Measurements from ENCODE around the gene TUBGCP2. TPM values are rescaled to one million over a fixed set of nuclear protein-coding genes. Genes with fewer than 3 reads are reported as not detected.

Gene TUBGCP2
- total and polyA plus RNA-seq, 9 donors, result 31.2 to 70.5 (median 56.0) TPM

DNA sequence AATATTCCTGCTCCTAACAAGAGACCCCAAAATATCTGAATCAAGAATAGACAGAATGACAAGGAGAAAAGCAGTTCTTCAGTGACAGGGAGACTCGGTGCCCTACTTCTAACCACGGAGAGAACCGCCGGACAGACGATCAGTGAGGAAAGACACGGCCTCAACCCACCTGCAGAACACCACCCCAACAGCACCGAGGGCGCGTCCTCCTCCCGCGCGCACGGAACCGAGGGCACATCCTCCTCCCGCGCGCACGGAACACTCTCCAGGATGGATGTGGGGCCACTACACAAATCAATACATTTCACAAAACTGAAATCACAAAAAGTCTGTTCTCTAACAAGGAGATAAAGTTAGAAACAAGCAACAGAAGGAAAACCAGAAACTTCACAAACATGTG lies 22.3 kb downstream of the TUBGCP2 start:
- Histone ChIP-seq H3K36me3 (no peaks in the 10 kb centered on the region), H3K9me3 (no peaks in the 10 kb centered on the region), H3K4me1 (ENCODE audit: insufficient read depth) (no peaks in the 10 kb centered on the region), H3K27ac (no peak overlapping the region), H3K4me3 (no peak overlapping the region), H3K27me3 (no peaks in the 10 kb centered on the region)
- 79 to 84% (median 80%) methylated on average over 18 of the region's 18 CpGs for WGBS, 3 donors
- no peak for TF ChIP-seq EP300 (IDR thresholded peaks at IDR 0.05)
- intact Hi-C loops (cut with DNase I), result no loop called here
- no peak for DNase-seq

DNA sequence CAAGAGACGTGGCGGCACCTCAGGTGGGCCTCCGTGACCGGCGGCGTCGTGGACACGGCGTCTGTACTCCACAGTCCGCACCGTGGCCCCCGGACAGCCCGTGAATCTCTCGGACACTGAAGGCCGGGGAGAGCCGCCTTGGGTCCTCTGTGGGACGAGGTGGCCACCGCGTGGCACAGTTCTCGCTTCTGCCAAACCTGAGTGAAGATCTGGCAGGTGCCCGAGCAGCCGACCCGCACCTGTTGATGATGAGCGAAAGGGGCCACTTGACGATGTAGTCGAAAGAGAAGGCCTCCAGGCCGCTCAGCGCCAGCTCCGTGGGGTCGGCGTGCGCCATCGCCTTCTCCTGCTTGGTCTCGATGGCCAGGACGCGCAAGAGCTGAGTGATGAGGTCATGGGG lies 23.5 kb downstream of the TUBGCP2 start:
- no peak overlapping the region for H3K4me3 ChIP-seq
- H3K36me3 ChIP-seq, result no peaks in the 10 kb centered on the region
- no peaks in the 10 kb centered on the region for H3K4me1 ChIP-seq (ENCODE audit: insufficient read depth)
- no peak overlapping the region for H3K27ac ChIP-seq
- H3K9me3 ChIP-seq, result no peaks in the 10 kb centered on the region
- no peak for DNase-seq
- 90 to 94% (median 93%) methylated on average over 36 of the region's 36 CpGs for WGBS, 3 donors
- H3K27me3 ChIP-seq, result no peaks in the 10 kb centered on the region
- TF ChIP-seq, protein P1, sequence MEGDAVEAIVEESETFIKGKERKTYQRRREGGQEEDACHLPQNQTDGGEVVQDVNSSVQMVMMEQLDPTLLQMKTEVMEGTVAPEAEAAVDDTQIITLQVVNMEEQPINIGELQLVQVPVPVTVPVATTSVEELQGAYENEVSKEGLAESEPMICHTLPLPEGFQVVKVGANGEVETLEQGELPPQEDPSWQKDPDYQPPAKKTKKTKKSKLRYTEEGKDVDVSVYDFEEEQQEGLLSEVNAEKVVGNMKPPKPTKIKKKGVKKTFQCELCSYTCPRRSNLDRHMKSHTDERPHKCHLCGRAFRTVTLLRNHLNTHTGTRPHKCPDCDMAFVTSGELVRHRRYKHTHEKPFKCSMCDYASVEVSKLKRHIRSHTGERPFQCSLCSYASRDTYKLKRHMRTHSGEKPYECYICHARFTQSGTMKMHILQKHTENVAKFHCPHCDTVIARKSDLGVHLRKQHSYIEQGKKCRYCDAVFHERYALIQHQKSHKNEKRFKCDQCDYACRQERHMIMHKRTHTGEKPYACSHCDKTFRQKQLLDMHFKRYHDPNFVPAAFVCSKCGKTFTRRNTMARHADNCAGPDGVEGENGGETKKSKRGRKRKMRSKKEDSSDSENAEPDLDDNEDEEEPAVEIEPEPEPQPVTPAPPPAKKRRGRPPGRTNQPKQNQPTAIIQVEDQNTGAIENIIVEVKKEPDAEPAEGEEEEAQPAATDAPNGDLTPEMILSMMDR (IDR thresholded peaks at IDR 0.05), result no peak
- TF ChIP-seq EP300 (IDR thresholded peaks at IDR 0.05), result no peak
- no peak for TF ChIP-seq POLR2A (IDR thresholded peaks at IDR 0.05)
- intact Hi-C loops (cut with DNase I), result no loop called here

DNA sequence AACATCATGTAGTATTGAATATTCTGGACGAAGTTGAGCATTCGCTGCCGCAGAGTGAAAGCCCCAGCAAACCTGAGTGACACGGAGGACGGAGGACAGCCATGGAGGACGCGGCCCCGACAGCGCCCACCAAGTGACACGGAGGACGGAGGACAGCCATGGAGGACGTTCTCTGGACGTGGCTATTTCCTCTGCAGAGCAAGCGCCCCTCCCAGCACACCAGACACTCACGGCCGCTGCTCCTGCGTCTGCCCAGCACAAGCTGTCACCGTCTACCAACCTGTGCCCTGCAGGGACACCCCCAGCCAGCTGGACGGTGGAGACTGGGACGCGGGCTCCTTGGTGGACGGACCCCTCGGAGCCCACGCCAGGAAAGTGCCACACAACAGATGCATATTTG lies 24.7 kb downstream of the TUBGCP2 start:
- TF ChIP-seq EP300 (IDR thresholded peaks at IDR 0.05) (no peak), POLR2A (IDR thresholded peaks at IDR 0.05) (no peak)
- TF ChIP-seq, protein P1 (IDR thresholded peaks at IDR 0.05), result no peak
- no peak for DNase-seq
- Histone ChIP-seq H3K36me3 (no peaks in the 10 kb centered on the region), H3K27ac (no peak overlapping the region), H3K4me1 (ENCODE audit: insufficient read depth) (no peaks in the 10 kb centered on the region), H3K27me3 (no peaks in the 10 kb centered on the region), H3K9me3 (no peaks in the 10 kb centered on the region), H3K4me3 (no peak overlapping the region)
- intact Hi-C loops (cut with DNase I), result no loop called here
- WGBS, 3 donors, result 92 to 95% (median 93%) methylated on average over 24 of the region's 24 CpGs

DNA sequence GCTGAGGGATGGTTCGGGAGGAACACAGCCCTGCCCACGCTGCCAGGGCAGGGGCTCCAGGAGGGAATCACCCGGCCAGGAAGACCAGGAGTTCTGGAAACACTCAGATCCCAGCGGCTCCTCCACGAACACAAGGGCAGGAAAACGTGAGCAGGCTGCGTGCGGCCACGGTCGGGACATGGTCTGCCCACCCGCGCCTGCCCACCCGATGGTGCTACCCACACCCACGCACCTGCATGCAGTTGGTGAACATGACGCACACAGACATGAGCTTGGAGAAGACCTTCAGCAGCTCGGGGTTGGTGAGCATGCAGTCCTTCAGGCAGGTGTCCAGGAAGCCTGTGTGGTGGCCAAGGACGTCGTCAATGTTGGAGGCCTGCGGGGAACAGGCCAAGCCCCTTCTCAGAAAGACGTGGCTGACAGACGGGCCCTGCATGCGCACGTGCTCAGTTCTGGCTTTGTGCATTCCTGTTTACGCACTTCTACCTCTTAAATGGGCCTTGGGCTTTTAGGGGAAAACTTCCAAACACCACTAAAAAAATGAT lies 25.8 kb downstream of the TUBGCP2 start:
- intact Hi-C loops (cut with DNase I), result no loop called here
- Histone ChIP-seq H3K4me1 (ENCODE audit: insufficient read depth) (no peaks in the 10 kb centered on the region), H3K4me3 (no peak overlapping the region), H3K9me3 (no peaks in the 10 kb centered on the region), H3K27ac (no peak overlapping the region), H3K27me3 (no peaks in the 10 kb centered on the region), H3K36me3 (no peaks in the 10 kb centered on the region)
- TF ChIP-seq POLR2A (IDR thresholded peaks at IDR 0.05) (no peak), EP300 (IDR thresholded peaks at IDR 0.05) (no peak)
- TF ChIP-seq, protein P1 (IDR thresholded peaks at IDR 0.05), result no peak
- 85 to 87% (median 87%) methylated on average over 24 of the region's 24 CpGs for WGBS, 3 donors
- DNase-seq, result no peak

DNA sequence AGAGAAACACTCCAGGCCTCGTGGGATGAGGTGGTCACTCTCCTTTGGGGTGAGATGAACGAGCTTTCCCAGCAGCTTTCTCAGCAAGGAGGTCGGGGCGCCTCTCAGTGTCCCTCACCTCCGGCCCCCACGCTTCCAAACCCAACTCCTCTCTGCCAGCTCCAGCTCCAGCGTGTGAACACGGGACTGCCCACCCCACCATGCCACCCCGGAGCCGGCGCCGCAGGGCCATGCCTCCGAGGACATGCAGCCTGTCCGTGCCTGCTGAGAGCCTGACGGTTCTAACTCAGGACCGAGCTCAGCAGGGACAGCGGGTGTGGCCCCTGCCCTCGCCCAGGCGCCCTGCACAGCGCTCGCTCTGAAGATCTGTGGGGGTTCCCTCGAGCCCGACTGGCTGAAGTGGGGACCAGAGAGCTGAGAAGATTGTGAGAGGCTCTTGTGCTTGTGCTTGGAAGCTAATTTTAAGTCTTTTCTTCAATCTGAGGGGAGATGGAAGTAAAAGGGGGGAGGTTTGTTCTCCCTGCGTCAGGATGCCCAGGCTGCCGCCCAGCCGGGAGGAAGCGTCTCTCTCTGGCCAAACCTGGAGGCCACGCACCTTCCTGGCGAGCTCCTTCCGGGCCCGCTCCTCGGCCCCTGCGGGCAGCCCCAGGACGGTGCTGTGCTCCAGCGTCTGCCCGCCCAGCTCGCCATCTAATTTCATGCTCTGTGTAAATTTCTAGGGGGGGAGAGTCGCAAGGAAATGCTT lies 26.9 kb downstream of the TUBGCP2 start:
- no peaks in the 10 kb centered on the region for H3K36me3 ChIP-seq
- H3K9me3 ChIP-seq, result no peaks in the 10 kb centered on the region
- H3K27ac ChIP-seq, result no peak overlapping the region
- no peaks in the 10 kb centered on the region for H3K27me3 ChIP-seq
- 88 to 89% (median 89%) methylated on average over 38 of the region's 38 CpGs for whole genome bisulfite sequencing, 3 donors
- no peak for TF ChIP-seq EP300 (IDR thresholded peaks at IDR 0.05)
- TF ChIP-seq, protein P1 (IDR thresholded peaks at IDR 0.05), result no peak
- no peak for TF ChIP-seq POLR2A (IDR thresholded peaks at IDR 0.05)
- no peak for DNase-seq
- H3K4me1 ChIP-seq (ENCODE audit: insufficient read depth), result no peaks in the 10 kb centered on the region
- intact Hi-C loops (cut with DNase I), result no loop called here
- H3K4me3 ChIP-seq, result no peak overlapping the region

Measured in ovary (tissue), 9 donors.